MM.1S (cell line): ENCODE results near the gene GATB.

Source experiments
- CTCF ChIP-seq: fragments of 300-600 bp; sonication (generic); IDR thresholded peaks from 2 replicates; pipeline ENCODE4 v1.5.1; 2016; ENCODE audit warnings: antibody characterized with exemption, low read length, mixed read lengths
- EZH2 ChIP-seq: fragments of 300-600 bp; sonication (generic); optimal IDR thresholded peaks from 2 replicates; pipeline ENCODE3; 2017; ENCODE audit warnings: low read depth, mild to moderate bottlenecking, antibody characterized with exemption, low read length, mixed read lengths
- EZH2phosphoT487 ChIP-seq: fragments of 300-600 bp; sonication (generic); IDR thresholded peaks from 2 replicates; pipeline ENCODE4 v1.6.1; 2018; ENCODE audit warnings: antibody characterized with exemption, low read length

GRCh38 chr4:151646322-151646721, 114.5 kb downstream of the GATB start:
- TF ChIP-seq EZH2 (no peak), CTCF (no peak), EZH2phosphoT487 (no peak)
